DND-41 (cell line): Measurements from ENCODE around the gene TMEM121B.

ENCODE experiments used
- EZH2 ChIP-seq: IDR thresholded peaks from 3 replicates; pipeline ENCODE4 v1.6.1; 2012; ENCODE audit warnings: borderline replicate concordance, low read depth, mild to moderate bottlenecking, moderate library complexity, low read length, inconsistent platforms; ENCODE audit not compliant: severe bottlenecking
- TF ChIP-seq, protein P1 (sequence below): IDR thresholded peaks from 2 replicates; pipeline ENCODE4 v1.5.1; 2012; ENCODE audit warnings: borderline replicate concordance, low read length, moderate library complexity, mild to moderate bottlenecking; ENCODE audit not compliant: poor library complexity, severe bottlenecking; ENCODE audit errors: extremely low read depth

DNA sequence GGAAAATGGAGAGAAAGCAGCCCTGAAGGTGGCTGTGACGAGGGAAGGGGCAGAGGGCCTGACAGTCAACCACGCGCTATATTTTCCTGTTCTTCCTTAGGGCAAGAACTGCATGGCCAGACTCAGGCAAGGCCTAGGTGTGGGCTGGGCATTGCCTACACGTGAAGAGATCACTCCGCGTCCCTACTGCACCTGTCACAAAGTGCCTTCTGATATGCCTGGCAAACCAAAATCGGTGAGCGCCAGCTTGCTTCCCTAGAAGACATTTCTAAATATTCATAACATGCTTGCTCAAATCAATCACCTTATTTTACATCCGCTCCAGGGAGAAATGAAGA, 6.3 kb downstream of the TMEM121B start:
- TF ChIP-seq, protein P1, sequence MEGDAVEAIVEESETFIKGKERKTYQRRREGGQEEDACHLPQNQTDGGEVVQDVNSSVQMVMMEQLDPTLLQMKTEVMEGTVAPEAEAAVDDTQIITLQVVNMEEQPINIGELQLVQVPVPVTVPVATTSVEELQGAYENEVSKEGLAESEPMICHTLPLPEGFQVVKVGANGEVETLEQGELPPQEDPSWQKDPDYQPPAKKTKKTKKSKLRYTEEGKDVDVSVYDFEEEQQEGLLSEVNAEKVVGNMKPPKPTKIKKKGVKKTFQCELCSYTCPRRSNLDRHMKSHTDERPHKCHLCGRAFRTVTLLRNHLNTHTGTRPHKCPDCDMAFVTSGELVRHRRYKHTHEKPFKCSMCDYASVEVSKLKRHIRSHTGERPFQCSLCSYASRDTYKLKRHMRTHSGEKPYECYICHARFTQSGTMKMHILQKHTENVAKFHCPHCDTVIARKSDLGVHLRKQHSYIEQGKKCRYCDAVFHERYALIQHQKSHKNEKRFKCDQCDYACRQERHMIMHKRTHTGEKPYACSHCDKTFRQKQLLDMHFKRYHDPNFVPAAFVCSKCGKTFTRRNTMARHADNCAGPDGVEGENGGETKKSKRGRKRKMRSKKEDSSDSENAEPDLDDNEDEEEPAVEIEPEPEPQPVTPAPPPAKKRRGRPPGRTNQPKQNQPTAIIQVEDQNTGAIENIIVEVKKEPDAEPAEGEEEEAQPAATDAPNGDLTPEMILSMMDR: no peak
- TF ChIP-seq EZH2: no peak
